ENCODE measurements around the gene APEH. TPM values are rescaled to one million over a fixed set of nuclear protein-coding genes. Genes with fewer than 3 reads are reported as not detected.

The APEH gene
- total RNA-seq, 1 donor from 2014 or later: 74.4 TPM

DNA sequence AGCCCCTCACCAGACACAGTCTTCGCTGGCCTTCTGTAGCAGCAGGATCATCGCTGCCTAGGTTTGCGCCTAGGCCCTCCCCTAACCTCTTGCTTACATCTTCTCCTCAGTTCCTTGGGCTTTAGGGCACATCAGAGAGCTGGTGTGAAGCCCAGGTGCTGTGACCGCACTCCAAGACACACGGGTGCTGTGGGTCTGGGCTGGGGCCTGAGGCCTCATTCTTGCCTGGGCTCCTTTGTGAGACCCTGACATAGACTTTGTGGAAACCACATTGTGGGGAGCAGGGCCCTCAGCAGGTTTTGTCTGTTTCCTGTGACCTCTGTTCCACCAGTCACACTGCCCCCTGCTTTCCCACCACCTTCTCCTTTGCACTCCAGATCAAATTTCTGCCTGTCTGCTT, 37.3 kb downstream of the APEH start:
- ATAC-seq: no peak
- DNase-seq (ENCODE audit: low spot score): no peak

DNA sequence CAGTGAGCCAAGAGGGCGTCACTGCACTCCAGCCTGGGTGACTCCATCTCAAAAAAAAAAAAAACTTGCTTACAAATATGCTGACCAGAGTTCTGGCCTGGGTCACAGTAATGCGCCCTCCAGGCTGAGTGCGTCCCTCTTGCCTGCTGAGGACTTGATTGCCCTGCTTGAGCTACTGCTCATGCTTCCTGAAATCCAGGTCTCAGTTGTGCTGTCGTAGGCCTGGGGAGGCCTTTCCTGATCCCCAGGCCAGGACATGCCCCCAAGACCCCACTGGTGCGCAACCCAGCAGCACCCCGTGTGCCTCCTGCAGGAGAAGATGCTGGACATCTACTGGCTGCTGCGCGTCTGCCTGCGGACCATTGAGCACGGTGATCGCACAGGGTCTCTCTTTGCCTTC, 38.0 kb downstream of the APEH start:
- DNase-seq (ENCODE audit: low spot score): no peak
- ATAC-seq: no peak

GRCh38 chr3:49712631-49713317, 38.6 kb downstream of the APEH start:
- ATAC-seq (peak; percentile 10), DNase-seq (ENCODE audit: low spot score) (peak; percentile 45)

- no peak for ATAC-seq
- DNase-seq (ENCODE audit: low spot score): no peak
Measured at GRCh38 chr3:49713336-49714105, 39.4 kb downstream of the APEH start.

DNA sequence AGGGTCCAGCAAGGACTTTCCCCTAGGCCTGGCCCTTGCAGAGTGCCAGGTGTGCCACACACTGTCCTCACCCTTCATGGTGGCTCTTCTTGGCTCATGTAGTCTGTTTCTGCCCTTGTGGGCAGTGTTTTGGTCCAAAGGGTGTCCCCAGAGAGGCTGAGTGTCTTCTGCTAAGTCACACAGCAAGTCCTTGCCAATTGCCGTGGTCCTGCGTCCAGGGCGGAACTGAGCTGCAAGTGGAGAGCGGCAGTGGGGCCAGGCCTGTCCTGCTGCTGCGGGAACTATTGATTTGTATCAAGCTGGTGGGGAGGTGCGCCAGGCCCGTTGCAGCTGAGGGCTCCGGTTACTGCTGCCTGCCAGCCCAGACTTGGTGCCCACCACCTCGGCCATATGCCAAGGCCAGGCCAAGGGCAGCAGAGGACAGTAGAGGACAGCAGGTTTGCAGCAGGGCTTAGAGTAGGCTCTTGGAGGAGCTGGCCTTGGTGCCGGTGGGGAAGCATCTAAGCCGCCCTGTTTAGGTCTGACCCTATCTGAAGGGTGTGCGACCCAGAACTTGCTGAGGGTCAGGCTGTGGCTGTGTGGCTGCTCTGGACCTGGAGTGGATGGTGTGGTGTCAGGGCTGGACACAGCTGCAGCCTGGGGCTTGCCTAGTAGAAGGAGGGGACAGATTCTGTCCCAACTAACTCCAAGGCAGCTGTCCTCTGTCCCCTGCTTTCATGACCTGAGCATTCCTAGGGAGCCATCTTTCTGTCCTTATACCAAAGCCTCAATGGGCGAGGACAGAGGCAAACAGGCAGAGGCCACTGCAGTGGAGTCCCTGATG, 40.8 kb downstream of the APEH start:
- ATAC-seq (no peak), DNase-seq (ENCODE audit: low spot score) (no peak)

- DNase-seq (ENCODE audit: low spot score) (peak; percentile 49), ATAC-seq (no peak)
Measured at GRCh38 chr3:49715611-49716121, 41.5 kb downstream of the APEH start.

DNA sequence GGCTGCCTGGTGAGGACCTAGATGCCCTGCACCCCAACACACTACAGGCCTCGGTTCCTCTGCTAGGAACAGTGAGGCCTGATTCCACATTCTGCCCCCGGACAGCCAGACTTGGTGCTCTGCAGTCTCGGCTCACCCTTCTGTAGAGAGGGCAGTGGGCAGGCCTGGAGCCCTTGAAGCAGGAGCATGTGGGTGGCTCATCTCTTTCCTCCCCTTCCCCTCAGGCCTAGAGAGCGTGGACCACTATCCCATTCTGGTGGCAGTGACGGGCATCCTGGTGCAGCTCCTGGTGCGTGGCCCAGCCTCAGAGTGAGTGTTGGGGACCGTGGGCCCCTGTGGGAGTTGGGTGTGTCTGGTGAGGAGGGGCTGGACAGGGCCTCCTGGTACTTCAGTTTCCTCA, 42.0 kb downstream of the APEH start:
- ATAC-seq (no peak), DNase-seq (ENCODE audit: low spot score) (no peak)

GRCh38 chr3:49716691-49717210, 42.6 kb downstream of the APEH start:
- ATAC-seq (no peak), DNase-seq (ENCODE audit: low spot score) (no peak)

- DNase-seq (ENCODE audit: low spot score): peak; percentile 45
- no peak for ATAC-seq
Measured at GRCh38 chr3:49717211-49717958, 43.2 kb downstream of the APEH start.

GRCh38 chr3:49717959-49718857, 44.1 kb downstream of the APEH start:
- ATAC-seq (no peak), DNase-seq (ENCODE audit: low spot score) (peak; percentile 54)

DNA sequence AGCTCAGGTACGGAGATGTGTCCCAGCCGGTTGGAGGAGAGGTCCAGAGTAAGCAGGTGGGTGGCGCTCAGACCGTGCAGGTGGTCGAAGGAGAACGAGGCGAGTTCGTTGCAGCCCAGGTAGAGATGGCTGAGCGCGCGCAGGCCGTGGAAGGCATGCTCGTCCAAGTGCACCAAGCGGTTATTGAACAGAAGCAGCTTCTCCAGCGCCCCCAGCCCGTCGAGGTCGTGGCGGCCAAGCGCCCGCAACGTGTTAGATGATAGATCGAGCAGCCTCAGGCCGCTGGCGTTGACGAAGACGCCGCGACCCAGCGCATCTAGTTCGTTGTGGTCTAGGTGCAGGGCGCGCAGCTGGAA, 44.7 kb downstream of the APEH start:
- no peak for ATAC-seq
- no peak for DNase-seq (ENCODE audit: low spot score)

DNA sequence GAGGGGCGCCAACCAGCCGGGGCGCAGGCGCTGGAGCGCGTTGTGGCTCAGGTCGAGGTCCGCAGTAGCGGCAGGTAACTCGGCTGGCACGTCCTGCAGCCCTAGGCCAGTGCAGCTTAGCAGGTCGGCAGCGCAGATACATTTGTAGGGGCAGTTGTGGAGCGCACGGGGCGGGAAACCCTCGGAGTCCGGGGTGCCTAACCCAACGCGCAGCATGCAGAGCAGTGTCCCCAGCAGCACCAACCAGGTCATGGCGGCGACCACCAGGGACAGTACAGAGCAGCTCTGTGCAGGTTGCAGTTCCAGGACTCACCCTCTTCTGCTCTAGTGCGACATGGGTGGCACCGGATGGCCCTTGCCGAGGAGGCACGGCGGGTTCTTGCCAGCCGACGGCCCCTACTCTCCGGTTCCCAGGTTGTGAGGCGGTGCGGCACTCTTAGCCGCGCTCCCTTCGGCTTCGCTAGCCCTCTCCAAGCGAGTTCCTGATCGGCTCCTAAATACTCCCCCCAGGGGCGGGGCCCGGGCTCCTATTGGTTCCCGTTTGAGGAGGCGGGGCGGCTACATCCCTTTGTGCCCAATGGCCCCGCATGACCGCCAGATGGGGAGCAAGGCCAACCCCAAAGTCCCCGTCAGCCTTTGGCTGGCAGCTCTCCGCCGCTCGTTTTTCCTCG, 45.2 kb downstream of the APEH start, which contains the start of gene AMIGO3:
TSS of gene AMIGO3 (minus strand) at position 471 of the 671 bp plus-strand sequence. CDS start at position 252, 219 bp downstream.
- DNase-seq (ENCODE audit: low spot score): peak; percentile 92
- ATAC-seq: peak; percentile 61

GRCh38 chr3:49720855-49721595, 46.9 kb downstream of the APEH start:
- DNase-seq (ENCODE audit: low spot score): peak; percentile 46
- ATAC-seq: no peak

DNA sequence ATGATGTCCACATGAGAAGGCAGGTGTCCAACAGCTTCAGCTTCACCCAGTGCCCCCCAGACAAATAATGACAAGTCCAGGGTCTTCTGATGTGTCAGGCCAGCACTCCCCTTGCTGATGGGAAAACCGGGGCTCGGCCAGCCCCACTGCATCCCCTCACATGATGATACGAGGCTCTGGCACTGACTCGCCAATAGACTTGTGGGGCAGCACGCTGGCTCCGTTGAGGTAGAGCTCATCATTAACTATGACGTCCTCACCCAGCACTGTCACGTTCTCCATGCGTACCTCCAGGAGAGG, 47.4 kb downstream of the APEH start:
- ATAC-seq (no peak), DNase-seq (ENCODE audit: low spot score) (peak; percentile 46)

DNA sequence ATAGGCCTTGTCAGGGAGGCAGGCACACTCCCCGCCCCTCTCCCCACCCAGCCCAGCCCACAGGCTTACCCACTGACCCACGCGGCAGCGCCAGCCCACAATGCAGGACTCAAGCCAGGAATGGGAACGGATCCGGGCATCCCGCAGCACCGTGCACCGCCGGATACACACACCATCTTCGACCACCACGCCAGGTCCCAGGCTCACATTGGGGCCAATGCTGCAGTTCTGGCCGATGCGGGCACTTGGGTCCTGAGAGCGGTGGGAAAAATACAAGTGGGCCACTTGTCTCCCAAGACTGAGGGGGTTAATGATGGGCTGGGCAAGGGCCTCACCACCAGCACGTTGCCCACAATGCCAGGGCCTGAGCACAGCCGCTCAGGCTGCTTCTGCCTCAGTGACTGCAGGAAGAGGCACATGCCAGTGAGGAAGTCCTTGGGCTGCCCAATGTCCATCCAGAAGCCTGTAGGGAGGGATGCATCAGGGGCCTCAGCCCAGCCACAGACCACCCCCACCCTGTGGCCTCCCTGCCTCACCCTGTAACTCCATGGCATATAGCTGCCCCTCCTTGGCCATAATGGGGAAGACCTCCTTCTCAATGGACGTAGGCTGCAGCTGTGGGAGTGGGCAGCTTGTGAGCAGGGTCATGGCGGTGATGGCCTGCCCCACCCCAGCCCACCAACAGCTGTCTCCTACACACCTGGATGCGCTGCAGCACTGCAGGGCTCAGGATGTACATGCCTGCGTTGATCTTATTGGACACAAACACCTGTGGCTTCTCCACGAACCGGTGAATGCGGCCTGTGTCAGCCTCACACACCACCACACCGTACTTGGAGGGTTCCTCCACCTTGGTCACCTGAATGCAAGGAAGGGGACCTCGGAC, 48.0 kb downstream of the APEH start:
- DNase-seq (ENCODE audit: low spot score) (peak; percentile 52), ATAC-seq (no peak)

DNA sequence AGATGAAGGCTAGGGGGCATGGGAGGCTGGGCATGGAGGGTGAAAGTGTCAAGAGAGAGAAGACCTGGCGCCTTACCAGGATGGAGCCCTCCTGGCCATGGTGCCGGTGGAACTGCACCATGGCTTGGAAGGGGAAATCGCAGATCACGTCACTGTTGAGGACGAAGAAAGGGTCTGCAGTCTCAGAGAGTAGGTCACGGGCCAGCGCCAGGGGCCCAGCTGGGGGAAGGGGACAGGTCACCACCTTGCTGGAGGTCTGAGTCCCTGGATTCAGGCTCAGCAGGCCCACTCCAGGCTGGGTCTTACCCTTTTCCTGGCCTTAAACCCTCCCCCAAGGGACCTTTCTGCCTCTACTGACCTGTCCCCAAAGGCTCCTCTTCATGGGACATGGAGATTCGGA, 48.7 kb downstream of the APEH start:
- ATAC-seq (no peak), DNase-seq (ENCODE audit: low spot score) (no peak)

DNA sequence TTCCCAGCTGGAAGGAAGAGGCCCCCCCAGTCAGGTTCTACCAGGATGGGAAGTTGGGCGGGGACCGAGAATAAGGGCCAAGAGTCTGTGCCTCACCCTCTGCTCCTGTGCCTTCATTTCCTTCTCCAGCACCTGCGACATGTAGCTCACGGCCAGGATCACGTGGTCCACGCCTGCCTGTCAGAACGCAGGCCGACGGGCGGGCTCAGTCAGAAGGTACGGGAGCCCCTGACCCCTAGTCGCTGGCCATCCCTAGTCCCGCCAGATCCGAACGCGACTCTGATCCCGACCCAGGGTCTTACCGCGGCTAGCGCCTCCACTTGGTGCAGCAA, 49.1 kb downstream of the APEH start:
- DNase-seq (ENCODE audit: low spot score): peak; percentile 76
- ATAC-seq: peak; percentile 30

Data from left lobe of liver (tissue), 2 donors.